GM19035 (cell line): ENCODE data around the gene BMPER.

Experiments used
- ATAC-seq: cut with Tn5 transposase; IDR thresholded peaks from one replicate; pipeline ENCODE4 v1.9.1; 2021; ENCODE audit not compliant: unreplicated experiment

The BMPER gene

DNA sequence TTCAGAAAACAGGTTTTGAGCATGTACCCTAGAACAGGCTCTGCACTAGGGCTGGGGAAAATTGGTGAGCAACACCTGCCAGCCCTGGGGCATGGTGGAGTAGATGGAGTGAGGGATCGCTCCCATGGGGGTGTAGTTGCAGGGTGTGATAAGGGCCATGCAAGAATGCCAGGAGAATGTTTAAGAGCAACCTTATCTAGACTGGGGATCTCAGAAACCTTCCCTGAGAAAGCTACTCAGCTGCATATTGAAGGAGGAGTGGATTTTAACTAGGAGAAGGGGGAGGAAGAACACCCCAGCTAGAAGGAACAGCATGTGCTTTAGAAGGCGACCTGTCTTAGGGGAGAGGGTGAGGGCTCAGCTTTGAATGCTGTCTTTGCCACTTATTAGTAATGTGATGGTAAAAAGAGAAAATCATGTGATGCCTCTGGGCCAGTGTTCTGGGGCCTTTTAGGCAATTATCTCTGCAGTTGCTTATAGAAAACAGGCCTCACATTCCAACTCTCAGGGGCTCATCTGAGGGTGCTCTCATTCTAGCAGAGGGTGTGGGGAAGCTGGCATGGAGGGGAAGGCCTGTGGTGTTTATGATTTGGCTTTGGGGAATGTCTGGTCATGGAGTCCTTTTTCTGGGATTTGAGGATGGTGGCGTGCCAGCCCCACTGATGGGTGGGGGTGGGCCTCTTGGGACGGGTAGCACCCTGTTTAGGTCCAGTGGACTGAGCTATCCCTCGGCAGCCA is 225.4 kb downstream of the BMPER start:
- no peak for ATAC-seq

DNA sequence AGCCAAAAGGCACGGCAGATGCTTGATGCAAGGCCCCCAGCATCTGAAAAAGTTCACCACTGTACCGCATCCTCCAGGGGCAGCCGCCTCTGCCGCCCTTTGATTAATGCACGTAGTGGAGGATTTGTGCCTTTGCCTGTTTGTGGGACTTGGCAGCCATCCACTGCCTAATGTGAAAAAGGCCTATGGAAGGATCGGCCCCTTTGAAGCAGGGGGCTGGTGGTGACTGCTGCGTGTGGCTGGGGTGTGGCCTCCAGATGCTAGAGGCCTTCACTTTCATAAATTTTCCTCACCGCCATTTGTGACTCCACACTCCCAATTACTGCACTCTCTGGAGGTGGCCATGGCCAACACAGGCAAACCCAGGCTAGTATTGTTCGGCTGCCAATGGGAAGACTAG is 226.0 kb downstream of the BMPER start:
- ATAC-seq: no peak

DNA sequence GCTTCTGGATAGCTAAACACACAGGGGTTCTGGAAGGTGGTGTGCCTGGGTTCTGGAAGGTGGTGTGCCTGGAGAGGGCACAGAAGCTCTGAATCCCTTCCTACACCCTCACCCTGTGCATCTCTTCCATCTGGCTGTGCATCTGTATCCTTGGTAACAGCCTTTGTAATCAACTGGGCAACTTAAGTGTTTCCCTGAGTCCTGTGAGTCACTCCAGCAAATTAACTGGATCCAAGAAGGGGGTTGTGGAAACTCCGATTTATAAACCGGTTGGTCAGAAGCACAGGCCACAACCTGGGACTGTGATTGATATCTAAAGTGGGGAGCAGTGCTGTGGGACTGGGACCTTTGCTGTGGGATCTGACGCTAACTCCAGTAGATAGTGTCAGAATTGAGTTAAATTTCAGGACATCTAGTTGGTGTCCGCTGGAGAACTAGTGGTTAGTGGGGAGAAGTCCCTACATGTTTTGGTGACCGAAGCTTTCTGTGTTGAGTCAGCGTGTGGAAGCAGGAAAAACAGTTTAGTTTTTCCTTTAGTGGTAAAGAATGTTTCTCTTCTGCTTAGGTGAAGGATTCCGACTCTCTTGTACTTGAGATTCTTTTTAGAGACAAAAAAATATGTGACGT is 228.1 kb downstream of the BMPER start:
- no peak for ATAC-seq

DNA sequence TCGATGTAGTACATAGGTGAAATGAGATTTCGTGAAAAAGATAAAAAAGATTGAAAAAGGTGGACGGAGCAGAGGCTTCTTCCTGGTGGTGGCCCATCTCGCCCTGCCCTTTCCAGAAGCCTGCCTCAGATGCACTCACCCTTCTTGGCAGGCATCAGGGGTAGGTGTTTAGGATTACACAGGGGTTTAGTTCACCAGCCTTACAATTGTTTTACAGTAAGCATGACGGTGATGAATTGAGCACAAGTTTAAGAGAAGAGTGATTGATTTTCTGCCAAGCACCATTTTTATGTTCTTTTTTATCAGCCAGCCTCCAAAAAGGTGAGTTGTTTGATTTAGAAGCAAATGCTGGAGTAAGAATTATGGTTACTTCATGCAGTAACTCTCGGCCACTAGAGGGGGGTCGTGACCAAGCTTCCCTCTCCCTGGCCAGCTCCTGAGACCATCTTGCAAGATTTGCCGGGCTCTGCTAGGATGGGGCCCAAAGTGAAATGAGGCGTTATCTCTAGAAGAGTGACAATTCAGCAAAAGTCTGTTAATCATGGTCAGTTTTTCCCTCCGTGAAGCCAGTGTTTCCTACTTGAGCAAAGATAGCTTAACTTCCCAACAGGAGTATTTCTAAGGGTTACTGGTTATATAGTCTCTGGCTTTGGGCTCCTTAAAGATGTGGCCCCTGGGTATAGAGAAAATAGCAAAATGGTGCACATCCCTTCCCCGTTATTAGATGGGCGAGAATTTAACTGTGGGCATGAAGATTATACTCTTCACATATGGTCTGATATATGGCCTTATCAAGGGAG is 228.8 kb downstream of the BMPER start:
- ATAC-seq: no peak

DNA sequence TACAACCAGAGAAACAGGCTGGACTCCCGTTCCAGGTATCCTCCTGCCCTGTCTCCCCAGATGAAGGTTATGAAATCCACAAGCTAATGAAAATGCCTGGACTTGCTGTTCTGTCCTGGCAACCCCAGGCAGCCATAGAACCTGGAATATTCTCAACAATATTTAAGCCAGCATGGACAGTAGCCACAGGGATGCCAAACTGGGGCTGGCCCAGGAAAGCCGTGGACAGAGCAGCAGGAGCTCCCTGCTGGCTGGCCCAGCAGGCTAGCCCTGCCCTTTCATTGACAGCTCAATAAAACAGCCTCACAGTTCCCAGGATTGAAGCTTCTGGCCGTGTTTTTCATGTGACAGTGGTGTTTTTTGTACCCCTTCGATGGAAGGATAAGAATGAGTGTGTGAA is 230.6 kb downstream of the BMPER start:
- no peak for ATAC-seq

DNA sequence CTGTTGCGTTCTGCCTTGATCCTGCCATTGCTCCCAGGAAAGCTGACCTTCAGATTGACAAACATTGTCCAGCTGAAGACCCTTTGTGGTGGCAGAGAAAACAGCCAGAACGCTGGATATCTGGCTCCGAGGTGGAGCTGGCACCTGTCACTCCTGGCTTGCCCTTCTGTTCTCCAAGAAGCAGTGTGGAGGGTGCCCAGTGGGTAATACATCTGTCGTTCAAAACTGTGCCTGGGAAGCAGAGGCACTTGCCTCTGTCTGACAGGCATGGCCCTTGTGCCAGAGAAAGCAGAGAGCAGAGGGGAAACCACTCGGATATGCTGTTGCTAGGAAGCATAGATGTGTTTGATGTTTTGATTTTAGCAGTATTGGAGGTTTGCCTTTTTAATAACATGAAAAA is 231.4 kb downstream of the BMPER start:
- no peak for ATAC-seq

DNA sequence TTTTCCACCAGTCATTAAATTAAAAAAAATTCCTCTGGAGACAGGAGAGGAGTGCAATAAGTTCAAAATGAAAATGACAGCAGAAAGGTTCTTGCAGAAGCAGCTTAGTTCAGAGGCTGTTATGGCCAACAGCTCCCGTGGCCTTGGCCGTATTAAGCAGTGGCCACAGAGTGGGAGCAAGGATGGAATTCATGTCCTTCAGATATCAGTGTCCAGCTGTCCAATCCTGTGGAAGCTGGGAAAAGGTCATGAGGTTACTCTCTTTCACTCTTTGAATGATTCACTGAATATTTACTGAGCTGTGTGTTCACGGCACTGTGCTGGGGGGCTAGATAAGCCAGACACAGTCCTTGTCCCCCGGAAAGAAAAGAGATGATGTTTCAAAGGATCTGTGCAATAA is 231.8 kb downstream of the BMPER start:
- no peak for ATAC-seq

DNA sequence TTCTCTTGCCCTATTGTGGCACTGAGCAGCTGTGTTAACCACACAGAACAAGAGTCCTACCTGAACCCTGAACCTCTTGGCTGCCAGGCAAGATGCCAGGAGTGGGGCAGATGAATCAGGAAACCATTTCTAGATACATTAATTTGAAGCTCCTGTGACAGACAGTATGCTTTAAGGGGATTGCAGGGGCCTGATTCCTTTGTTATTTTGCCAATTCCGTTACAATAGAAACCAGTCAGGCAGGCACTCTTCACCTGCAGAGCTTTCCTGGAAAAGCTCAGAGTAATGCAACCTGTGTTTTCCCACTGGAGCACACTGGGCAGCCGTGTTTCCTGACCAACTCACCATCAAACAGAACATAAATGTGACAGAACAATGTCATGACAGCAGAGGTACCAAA is 233.1 kb downstream of the BMPER start:
- ATAC-seq: no peak

DNA sequence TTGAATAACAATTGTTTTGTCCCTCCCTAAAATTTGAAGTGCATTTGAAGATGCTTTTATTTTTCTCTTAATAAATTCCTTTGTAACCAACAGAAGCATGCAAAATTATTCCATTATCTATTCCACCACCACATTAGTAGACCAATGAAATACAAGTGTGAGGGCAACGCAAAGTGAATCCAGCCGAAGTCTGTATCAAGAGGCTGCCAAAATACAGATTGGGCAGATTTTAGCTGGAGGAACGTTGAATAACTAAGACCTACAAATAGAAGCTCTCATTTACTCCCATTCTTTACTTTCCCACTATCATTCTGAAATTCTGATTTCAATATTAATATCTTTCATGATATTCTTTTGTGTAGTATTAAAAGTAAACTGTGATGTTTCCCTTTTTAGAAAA is 233.7 kb downstream of the BMPER start:
- no peak for ATAC-seq

DNA sequence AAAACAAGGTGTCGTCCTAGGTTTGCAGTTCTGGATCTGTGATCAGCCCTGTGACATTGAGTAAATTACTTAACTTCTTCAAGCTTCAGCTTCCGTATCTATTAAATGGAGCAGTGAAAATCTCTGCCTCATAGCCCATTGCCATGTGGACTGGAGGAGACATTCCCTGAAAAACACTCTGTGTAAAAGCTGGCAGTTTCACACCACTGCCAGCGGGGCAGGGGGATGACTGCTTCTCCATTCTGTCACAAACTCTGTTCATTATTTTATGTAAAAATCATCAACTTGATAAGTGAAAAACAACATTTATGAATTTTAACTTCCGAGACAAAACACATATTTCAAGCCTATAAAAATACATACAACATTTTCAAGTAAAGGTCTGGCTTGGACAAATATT is 234.7 kb downstream of the BMPER start:
- ATAC-seq: no peak

DNA sequence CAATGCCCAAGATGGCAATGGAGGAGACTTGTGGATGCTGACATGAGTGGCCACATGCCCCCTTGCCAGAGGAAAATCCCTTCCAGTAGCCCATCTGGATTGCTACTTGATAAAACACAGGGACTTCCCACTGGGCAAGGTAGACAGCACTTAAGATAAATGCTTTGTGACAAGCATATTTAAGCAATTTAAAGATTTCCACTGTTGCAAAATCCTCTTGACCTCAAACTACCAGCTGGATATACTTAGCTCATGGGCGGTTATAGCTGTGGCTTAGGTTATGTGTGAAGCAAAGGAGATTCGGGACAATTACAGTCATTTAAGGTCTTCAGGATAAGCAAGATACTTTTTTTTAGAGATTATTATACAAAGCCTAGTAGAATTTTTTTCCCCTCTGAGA is 238.1 kb downstream of the BMPER start:
- ATAC-seq: no peak

DNA sequence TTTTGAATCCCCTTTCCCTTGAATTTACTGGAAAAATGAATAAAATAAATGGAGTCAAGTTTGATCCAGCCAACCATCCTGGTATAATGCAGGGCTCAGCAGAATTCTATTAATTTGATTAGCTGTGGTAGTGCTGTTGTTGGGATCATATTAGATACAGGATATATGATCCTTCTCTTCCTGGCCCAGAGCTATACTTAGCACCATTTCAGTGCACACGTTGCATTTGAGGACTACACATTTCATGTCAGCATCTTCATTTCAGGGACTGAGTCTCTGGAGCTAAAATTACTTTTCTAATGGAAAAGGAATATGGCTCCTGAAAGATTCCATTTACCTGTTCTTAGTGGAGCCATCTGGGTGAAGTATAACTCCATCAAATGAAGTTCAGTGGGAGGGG is 240.3 kb downstream of the BMPER start:
- no peak for ATAC-seq

DNA sequence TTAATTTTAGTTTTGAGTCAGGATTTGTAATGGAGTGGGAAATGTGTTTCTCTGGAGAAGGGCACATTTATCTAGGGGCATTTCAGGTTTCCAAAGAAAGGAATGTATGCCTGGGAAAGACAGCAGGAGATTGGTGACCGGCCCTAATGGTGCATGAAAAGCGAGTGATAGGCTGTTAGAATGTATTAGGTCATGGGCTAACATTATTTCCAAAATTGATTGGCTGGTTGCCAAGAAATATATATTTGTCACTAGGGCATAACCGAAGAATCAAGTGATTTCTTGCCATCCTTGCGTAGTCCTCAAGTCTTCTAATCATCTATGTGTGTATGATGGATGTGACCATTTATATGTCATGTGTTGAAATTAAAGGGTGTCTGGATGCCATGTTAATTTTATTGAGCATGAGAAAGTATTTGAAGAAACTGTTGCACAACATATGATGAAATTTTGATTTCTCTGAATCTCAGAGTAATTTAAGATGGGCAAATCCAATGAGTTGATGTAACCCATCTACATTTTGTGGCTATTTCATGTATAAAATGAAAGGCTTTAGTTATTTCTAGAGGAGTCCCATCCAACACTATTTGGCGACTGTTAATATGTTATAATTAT is 248.4 kb downstream of the BMPER start:
- ATAC-seq: no peak

DNA sequence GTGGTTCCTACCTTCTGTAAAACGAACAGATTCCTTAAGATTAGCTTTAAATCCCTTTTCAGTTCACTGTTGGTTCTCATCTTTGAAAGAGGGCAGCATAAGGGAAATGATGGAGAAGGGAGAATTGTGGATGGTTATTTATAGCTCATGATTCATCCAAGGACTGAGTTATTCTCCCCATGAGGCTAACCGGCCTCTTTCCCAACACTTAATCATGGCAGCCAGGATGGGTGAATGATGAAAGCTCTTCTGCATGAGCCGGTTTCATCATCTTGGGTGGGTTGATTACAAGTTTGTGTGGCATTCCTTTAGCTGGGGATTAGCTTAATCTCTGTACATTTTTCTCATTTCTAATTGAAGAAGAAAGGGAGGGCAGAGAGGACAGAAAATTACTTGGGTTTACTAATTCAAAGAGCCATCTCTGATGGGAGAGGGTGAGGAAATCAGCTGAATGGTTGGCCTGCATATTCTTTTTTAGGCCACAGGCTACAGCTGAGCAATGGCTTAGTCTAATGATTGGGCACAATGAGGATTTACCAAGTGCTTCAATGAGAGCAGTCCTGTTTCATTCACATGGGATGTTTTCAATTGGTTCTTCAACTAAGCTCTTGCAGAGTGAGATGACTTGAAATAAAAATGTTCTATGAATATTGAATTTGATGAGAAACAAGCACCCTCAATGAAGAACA is 250.0 kb downstream of the BMPER start:
- ATAC-seq: no peak

DNA sequence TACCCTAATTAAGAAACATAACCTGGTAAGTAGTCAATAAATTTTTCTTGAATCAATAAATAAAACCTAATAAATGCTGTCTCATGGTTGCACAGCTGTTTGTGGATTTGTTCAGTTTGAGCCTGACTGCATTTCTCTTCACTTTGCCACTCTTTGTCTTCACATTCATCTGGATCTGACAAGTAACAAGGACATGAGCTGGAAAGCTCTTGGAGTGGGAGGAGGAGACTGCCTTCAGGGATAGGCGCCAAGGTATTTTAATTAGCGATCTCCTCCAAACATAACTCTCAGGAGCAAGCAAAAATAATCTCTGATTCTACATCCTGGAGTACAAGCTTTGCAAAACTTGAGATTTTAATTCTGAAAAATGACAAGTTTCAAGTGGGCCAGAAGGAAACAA is 251.0 kb downstream of the BMPER start:
- no peak for ATAC-seq

DNA sequence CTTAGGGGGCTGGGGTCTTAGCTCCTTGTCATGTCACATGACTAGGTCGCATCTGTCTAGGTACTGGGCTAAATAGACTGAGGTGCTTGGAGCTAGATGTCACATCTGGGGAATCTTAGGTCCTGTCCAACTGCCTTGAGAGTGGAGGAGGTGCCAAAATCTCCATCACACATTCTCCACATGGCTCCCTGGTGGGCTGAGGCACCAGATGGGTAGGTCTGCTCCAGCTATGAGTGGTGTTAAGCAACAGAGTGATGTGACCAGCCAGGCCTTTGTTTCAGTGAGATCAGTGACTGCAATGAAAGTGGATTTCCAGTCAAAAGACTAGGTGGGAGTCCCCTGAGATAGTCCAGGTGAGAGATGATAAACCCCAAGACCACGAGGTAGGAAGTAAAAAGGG is 251.8 kb downstream of the BMPER start:
- ATAC-seq: no peak

DNA sequence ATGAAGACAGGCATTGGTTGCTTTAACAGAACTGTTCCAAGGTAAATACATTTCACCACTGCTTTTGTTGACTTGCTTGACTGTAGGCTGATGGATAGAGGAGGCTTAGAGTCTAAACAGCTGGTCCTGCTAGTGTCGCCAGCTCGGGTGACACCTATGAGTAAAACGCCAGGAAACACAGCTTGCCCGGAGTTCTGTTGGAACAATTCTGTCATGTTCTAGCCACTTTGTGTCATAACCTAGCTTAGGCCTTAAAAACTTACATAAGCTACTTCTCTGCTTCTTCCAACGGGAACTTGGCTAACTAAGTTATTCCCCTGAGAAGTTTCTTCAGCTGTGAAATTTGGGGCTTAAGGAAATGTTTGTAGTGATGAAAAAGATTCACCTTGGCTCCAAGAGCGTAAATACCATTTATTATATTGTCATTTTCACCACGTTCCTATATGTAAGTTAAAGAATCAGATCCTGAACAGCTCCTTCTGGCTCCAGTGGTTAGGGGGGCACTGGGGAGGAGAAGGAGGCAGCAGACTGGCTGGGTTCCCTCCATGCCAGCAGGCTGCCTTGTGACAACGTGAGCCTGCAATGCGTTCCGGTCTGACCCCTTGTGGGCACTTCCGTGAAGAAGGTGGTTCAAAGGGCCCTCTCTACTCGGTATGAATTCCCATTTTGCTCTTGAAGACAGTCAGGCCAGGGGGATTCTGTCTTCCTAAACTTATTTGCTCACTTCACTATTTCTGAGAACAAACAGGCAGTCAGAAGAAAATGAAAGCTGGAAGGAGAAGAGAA is 253.2 kb downstream of the BMPER start:
- no peak for ATAC-seq

DNA sequence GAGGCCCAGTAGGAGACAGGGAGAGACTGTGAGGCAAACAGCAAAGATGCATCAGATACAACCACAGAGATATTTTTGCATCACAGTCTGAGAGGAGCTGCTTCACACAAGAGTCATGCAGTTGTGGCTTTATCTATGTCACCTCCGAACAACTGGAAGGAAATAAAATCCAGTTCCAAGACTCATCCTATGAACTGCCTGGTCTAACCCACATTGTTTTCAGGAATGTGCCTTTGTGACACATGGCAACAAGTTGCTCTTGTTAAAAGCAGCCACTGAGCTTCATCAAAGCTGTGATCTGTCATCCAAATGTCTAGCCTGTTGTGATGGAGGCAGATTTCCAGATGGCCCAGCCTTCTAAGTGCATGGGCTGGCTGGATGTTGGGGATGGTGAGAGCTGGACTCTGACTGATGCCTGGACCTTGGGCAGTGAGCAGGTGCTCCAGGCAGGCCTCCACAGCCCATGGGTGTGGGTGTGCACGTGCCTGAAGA is 255.0 kb downstream of the BMPER start:
- no peak for ATAC-seq

DNA sequence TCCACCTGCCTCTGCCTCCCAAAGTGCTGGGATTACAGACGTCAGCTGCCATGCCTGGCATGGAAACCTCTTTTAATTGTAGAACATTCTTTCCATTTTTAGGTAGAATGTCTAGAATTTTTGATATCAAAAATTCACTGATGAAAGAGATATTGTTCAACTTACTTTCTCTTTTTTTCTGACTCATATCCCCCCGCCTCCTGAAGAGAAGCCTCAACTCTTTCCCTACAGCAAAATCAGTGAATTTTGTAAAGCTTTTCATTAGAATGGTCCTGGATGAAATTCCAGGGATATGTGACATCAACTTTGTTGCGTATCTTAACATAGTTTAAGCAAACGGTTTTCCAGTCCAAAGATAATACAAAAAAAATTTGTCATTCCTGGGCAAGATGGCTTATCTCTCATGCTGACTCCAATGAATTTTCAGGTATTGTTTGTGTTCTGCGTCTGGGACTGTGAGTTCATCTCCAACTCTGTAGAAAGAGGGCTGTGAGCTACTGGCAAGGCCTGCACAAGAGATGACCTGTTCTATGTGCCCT is 256.8 kb downstream of the BMPER start:
- no peak for ATAC-seq

DNA sequence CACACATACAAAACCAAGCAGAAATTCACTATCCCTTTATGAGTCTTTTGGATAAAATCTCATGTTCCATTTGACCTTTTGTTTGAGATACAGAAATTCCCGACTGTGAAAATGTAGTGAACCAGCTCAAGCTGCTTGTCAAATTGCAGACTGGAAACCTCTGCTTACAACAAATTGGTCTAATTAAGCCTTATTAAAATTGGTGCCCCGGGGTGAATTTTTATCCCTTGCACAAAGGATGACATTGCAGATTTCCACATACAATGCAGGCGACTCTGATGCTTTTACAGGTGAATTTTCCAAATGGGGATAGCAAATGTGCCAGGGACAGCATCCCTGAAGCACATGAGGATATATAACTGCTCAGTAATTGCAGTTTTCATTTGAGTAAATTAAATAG is 257.3 kb downstream of the BMPER start:
- ATAC-seq: no peak
